Neural progenitor cell (in vitro differentiated cells): ENCODE measurements around the gene RAB11FIP3. TPM values are rescaled to one million over a fixed set of nuclear protein-coding genes. Genes with fewer than 3 reads are reported as not detected.

Experiments used
- DNase-seq: peaks from one replicate; pipeline ENCODE4 v3.0.0-alpha.2; 2016; ENCODE audit warnings: low spot score
- H2AFZ ChIP-seq: fragments of 200-600 bp; sonication (generic); replicated peaks from 2 replicates; pipeline ENCODE4 v1.6.1; 2016; ENCODE audit warnings: antibody characterized with exemption
- H3F3A ChIP-seq: fragments of 200-600 bp; sonication (generic); 2 replicates; pipeline ENCODE4 v1.6.1; 2016; ENCODE audit warnings: antibody characterized with exemption, low read depth
- H3K27ac ChIP-seq: fragments of 200-600 bp; sonication (generic); 2 replicates; pipeline ENCODE4 v1.5.1; 2016; ENCODE audit warnings: mild to moderate bottlenecking
- H3K27me3 ChIP-seq: fragments of 200-600 bp; sonication (generic); 2 replicates; pipeline ENCODE4 v1.6.1; 2016; ENCODE audit warnings: mild to moderate bottlenecking, moderate library complexity
- H3K36me3 ChIP-seq: fragments of 200-600 bp; sonication (generic); 2 replicates; pipeline ENCODE4 v1.5.1; 2016
- H3K4me1 ChIP-seq: fragments of 200-600 bp; sonication (generic); 2 replicates; pipeline ENCODE4 v1.6.1; 2016; ENCODE audit warnings: mixed run types
- H3K4me2 ChIP-seq: fragments of 200-600 bp; sonication (generic); 2 replicates; pipeline ENCODE4 v1.6.1; 2016
- H3K4me3 ChIP-seq: fragments of 200-600 bp; sonication (generic); 2 replicates; pipeline ENCODE4 v1.5.1; 2016
- H3K79me2 ChIP-seq: fragments of 200-600 bp; sonication (generic); 2 replicates; pipeline ENCODE4 v1.6.1; 2016; ENCODE audit warnings: low read depth
- H3K9ac ChIP-seq: fragments of 200-600 bp; sonication (generic); 2 replicates; pipeline ENCODE4 v1.6.1; 2016
- H3K9me3 ChIP-seq: fragments of 200-600 bp; sonication (generic); 2 replicates; pipeline ENCODE4 v1.5.1; 2016; ENCODE audit warnings: low read depth
- H4K20me1 ChIP-seq: fragments of 200-600 bp; sonication (generic); 2 replicates; pipeline ENCODE4 v1.6.1; 2016; ENCODE audit warnings: low read depth
- H3K27ac Mint-ChIP-seq: 3 replicates; pipeline ENCODE4 v1.8.0; 2021; ENCODE audit warnings: mixed read lengths
- H3K27me3 Mint-ChIP-seq: 2 replicates; pipeline ENCODE4 v1.8.0; 2022; ENCODE audit warnings: low read depth, mild to moderate bottlenecking, inconsistent platforms, moderate library complexity, mixed read lengths; ENCODE audit not compliant: insufficient read depth
- H3K36me3 Mint-ChIP-seq: 3 replicates; pipeline ENCODE4 v1.8.0; 2021; ENCODE audit warnings: mixed read lengths
- H3K4me1 Mint-ChIP-seq: 3 replicates; pipeline ENCODE4 v1.8.0; 2021; ENCODE audit warnings: mixed read lengths
- H3K4me3 Mint-ChIP-seq: 3 replicates; pipeline ENCODE4 v1.8.0; 2021; ENCODE audit warnings: mild to moderate bottlenecking, moderate library complexity, mixed read lengths
- H3K9me3 Mint-ChIP-seq: 3 replicates; pipeline ENCODE4 v1.8.0; 2020; ENCODE audit warnings: mixed read lengths
- EZH2 ChIP-seq: fragments of 200-600 bp; sonication (generic); IDR thresholded peaks from 2 replicates; pipeline ENCODE4 v1.6.1; 2017; ENCODE audit warnings: antibody characterized with exemption, mild to moderate bottlenecking, moderate library complexity
- EZH2phosphoT487 ChIP-seq: fragments of 200-600 bp; sonication (generic); IDR thresholded peaks from 2 replicates; pipeline ENCODE4 v1.6.1; 2017; ENCODE audit warnings: antibody characterized with exemption
- total RNA-seq: library from RNA; depleted of rRNA; stranded (reverse); fragments of >200 nt; gene quantifications from 2 replicates; pipeline ENCODE4 v1.2.3, GENCODE V29; 2015; ENCODE audit warnings: low replicate concordance
- TF ChIP-seq, protein P1 (sequence below): fragments of 200-600 bp; sonication (generic); IDR thresholded peaks from 2 replicates; pipeline ENCODE4 v1.5.1; 2017; ENCODE audit warnings: antibody characterized with exemption, mild to moderate bottlenecking

Gene RAB11FIP3
- total RNA-seq, 1 donor from 2014 or later = 15.5 TPM

DNA sequence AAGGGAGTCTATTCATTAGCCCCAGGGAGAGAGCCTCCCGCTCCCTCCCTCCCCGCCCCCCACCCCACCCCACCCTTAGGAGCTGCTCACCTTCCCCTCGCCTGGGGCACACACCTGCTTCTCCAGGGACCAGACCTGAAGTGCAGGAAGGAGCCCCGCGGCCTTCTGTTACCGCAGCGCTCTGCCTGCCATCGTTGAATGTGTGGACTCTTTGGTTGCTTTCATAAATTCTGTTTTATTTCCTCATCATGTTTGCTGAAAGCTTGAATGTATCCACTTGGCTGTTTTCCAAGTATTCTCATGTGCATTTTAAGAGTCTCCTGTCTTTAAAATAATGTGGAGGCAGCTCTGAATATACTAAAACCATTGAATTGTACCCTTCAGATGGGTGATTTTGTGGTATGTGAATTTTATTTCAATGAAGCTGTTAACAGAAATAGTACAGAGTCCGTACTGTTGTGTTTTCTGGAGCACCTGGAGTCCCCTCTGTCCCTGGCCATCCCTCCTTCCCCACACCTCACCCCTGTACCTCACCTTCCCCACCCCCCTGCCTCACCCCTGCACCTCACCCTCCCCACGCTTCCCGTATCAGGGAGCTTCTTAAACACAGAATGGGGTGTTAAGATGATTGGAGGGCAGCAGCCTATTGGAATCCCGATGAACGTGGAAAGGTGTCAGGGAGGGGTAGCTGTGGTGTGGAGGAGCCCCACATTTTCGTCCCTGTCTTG is 25.5 kb downstream of the RAB11FIP3 start:
- no peak overlapping the region for H3K27ac ChIP-seq
- no peak overlapping the region for H3K4me3 ChIP-seq
- H3K9ac ChIP-seq = no peak overlapping the region
- H3K4me3 Mint-ChIP-seq = no peak overlapping the region
- H3K27ac Mint-ChIP-seq = peak overlapping the region; percentile 92
- TF ChIP-seq EZH2 = no peak
- TF ChIP-seq, protein P1, sequence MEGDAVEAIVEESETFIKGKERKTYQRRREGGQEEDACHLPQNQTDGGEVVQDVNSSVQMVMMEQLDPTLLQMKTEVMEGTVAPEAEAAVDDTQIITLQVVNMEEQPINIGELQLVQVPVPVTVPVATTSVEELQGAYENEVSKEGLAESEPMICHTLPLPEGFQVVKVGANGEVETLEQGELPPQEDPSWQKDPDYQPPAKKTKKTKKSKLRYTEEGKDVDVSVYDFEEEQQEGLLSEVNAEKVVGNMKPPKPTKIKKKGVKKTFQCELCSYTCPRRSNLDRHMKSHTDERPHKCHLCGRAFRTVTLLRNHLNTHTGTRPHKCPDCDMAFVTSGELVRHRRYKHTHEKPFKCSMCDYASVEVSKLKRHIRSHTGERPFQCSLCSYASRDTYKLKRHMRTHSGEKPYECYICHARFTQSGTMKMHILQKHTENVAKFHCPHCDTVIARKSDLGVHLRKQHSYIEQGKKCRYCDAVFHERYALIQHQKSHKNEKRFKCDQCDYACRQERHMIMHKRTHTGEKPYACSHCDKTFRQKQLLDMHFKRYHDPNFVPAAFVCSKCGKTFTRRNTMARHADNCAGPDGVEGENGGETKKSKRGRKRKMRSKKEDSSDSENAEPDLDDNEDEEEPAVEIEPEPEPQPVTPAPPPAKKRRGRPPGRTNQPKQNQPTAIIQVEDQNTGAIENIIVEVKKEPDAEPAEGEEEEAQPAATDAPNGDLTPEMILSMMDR = no peak
- no peak for TF ChIP-seq EZH2phosphoT487
- DNase-seq = no peak
- peaks cover 3% of the 10 kb centered on the region for H3K4me1 Mint-ChIP-seq
- H3K79me2 ChIP-seq = peaks cover 50% of the 10 kb centered on the region
- H3F3A ChIP-seq = no peaks in the 10 kb centered on the region
- H4K20me1 ChIP-seq = peaks cover 43% of the 10 kb centered on the region
- H3K4me1 ChIP-seq = no peaks in the 10 kb centered on the region
- H3K27me3 Mint-ChIP-seq = peaks cover 4% of the 10 kb centered on the region
- H3K36me3 ChIP-seq = no peaks in the 10 kb centered on the region
- H3K27me3 ChIP-seq = no peaks in the 10 kb centered on the region
- H3K9me3 ChIP-seq = no peaks in the 10 kb centered on the region
- H3K36me3 Mint-ChIP-seq = peaks cover 2% of the 10 kb centered on the region
- no peak overlapping the region for H3K4me2 ChIP-seq
- no peak overlapping the region for H2AFZ ChIP-seq
- no peaks in the 10 kb centered on the region for H3K9me3 Mint-ChIP-seq

DNA sequence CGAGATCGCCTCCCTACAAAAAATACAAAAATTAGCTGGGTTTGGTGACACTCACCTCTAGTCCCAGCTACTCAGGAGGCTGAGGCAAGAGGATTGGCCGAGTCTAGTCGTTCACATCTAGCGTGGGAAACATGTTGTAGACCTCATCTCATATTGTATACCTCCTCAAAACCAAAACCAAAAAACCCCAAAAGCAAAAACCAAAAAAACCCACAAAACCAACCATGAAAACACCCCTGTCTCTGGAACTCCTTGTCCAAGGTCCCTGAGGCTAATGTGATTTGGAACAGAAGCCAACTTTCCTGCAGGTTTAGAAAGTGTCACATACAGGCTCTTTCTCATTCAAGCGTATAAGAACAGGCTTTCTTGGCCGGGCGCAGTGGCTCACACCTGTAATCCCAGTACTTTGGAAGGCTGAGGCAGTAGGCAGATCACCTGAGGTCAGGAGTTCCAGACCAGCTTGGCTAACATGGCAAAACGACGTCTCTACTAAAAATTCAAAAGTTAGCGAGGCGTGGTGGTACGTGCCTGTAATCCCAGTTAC is 29.0 kb downstream of the RAB11FIP3 start:
- H3K4me1 Mint-ChIP-seq = peaks cover 19% of the 10 kb centered on the region
- Histone ChIP-seq H3K4me2 (no peak overlapping the region), H3K4me1 (peaks cover 10% of the 10 kb centered on the region), H3K4me3 (no peak overlapping the region), H2AFZ (no peak overlapping the region), H4K20me1 (peaks cover 73% of the 10 kb centered on the region), H3K9me3 (no peaks in the 10 kb centered on the region), H3K9ac (no peak overlapping the region), H3K36me3 (no peaks in the 10 kb centered on the region), H3K79me2 (peaks cover 50% of the 10 kb centered on the region), H3K27ac (no peak overlapping the region), H3K27me3 (no peaks in the 10 kb centered on the region), H3F3A (peaks cover 12% of the 10 kb centered on the region)
- DNase-seq = no peak
- no peak overlapping the region for H3K4me3 Mint-ChIP-seq
- H3K27me3 Mint-ChIP-seq = peaks cover 6% of the 10 kb centered on the region
- H3K9me3 Mint-ChIP-seq = no peaks in the 10 kb centered on the region
- H3K36me3 Mint-ChIP-seq = peaks cover 2% of the 10 kb centered on the region
- TF ChIP-seq EZH2 (no peak), EZH2phosphoT487 (no peak)
- TF ChIP-seq, protein P1 = no peak
- H3K27ac Mint-ChIP-seq = no peak overlapping the region

DNA sequence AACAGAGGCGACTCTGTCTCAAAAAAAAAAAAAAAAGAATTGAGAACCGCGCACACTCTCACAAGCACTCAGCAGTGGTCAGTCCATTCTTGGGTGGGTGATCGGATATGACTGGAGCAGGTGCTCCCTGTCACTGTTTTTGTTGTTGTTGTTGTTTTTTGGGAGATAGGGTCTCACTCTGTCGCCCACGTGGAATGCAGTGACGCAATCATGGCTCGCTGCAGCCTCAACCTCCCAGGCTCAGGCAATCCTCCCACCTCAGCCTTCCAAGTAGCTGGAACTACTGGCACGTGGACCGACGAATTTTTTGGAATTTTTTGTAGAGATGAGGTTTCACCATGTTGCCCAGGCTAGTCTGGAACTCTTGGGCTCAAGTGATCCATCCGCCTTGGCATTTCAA is 30.0 kb downstream of the RAB11FIP3 start:
- Histone ChIP-seq H3K9me3 (no peaks in the 10 kb centered on the region), H3K4me2 (no peak overlapping the region), H2AFZ (no peak overlapping the region), H3K9ac (no peak overlapping the region), H3K27me3 (no peaks in the 10 kb centered on the region), H3K4me1 (peaks cover 10% of the 10 kb centered on the region), H3K27ac (no peak overlapping the region), H3K4me3 (no peak overlapping the region), H4K20me1 (peaks cover 80% of the 10 kb centered on the region), H3K36me3 (no peaks in the 10 kb centered on the region), H3K79me2 (peaks cover 50% of the 10 kb centered on the region), H3F3A (peaks cover 12% of the 10 kb centered on the region)
- H3K9me3 Mint-ChIP-seq = no peaks in the 10 kb centered on the region
- peaks cover 19% of the 10 kb centered on the region for H3K4me1 Mint-ChIP-seq
- peaks cover 2% of the 10 kb centered on the region for H3K36me3 Mint-ChIP-seq
- H3K27me3 Mint-ChIP-seq = peaks cover 5% of the 10 kb centered on the region
- no peak overlapping the region for H3K4me3 Mint-ChIP-seq
- no peak overlapping the region for H3K27ac Mint-ChIP-seq
- TF ChIP-seq EZH2 (no peak), EZH2phosphoT487 (no peak)
- TF ChIP-seq, protein P1 = no peak
- no peak for DNase-seq
